HCT116 (cell line): ENCODE data around the gene IRF4. TPM values are rescaled to one million over a fixed set of nuclear protein-coding genes. Genes with fewer than 3 reads are reported as not detected.

Experiments used
- ATAC-seq: fragments of 200-7000 bp; cut with Tn5 transposase; 2 replicates; pipeline ENCODE4 v1.9.1; 2020; ENCODE audit warnings: mild to moderate bottlenecking, moderate library complexity
- BruUV-seq: library from RNA; stranded (reverse); fragments of 400-500 nt; replicated peaks from 2 replicates; lab custom pipeline; 2021; lab: Mats Ljungman, UMichigan
- CTCF ChIA-PET: fragments of 300-600 bp; sonication (Branson Sonifier 250); formaldehyde crosslinking; loops from one replicate; lab custom pipeline; 2021; ENCODE audit warnings: antibody characterized with exemption; lab: Charles Lee
- POLR2A ChIA-PET: fragments of 300-600, 350-600 bp; sonication (Branson Sonifier 250); formaldehyde crosslinking; loops from one replicate; lab custom pipeline; 2021; ENCODE audit warnings: antibody characterized with exemption; lab: Charles Lee
- RAD21 ChIA-PET, 2 experiments: fragments of 300-600 bp; sonication (Branson Sonifier 250); formaldehyde crosslinking; loops; one replicate each; lab custom pipeline; 2023; ENCODE audit warnings: low total read pairs in 2 of 2; ENCODE audit not compliant: uncharacterized antibody in 2 of 2, unreplicated experiment in 2 of 2, low non-redundant PET in 1 of 2; lab: Charles Lee
- DNase-seq: peaks from one replicate; pipeline ENCODE4 v3.0.0-alpha.2; 2010; ENCODE audit warnings: low read depth, low spot score
- H2AFZ ChIP-seq: fragments of 200-600 bp; shearing (Covaris generic), sonication (generic); 2 replicates; pipeline ENCODE4 v1.6.1; 2017; ENCODE audit warnings: low read depth, mixed run types, mixed read lengths, antibody characterized with exemption, low read length; ENCODE audit not compliant: poor library complexity, severe bottlenecking
- H3K27ac ChIP-seq: 2 replicates; pipeline ENCODE4 v1.5.1; 2012; ENCODE audit warnings: low read depth, low read length
- H3K27me3 ChIP-seq: fragments of 200-600 bp; sonication (generic); 2 replicates; pipeline ENCODE4 v1.6.1; 2016; ENCODE audit warnings: mixed run types, low read length, mixed read lengths; ENCODE audit not compliant: insufficient read depth
- H3K36me3 ChIP-seq, 2 experiments: fragments of 200-500 bp in 1 of 2; fragments of 200-600 bp in 1 of 2; sonication (Bioruptor generic) in 1 of 2; sonication (generic) in 1 of 2; 2 replicates each; pipeline versions ENCODE4 v1.5.1 to v1.6.1; 2014 to 2016; ENCODE audit warnings: low read length in 2 of 2, inconsistent platforms in 1 of 2, mixed read lengths in 1 of 2, mixed run types in 1 of 2; ENCODE audit not compliant: insufficient read depth in 2 of 2, control insufficient read depth in 1 of 2
- H3K4me1 ChIP-seq, 2 experiments: fragments of 200-600 bp in 1 of 2; sonication (generic) in 1 of 2; 2 replicates each; pipeline versions ENCODE4 v1.5.1 to v1.6.1; 2012 to 2017; ENCODE audit warnings: low read length in 2 of 2, inconsistent platforms in 1 of 2, mild to moderate bottlenecking in 1 of 2, mixed read lengths in 1 of 2, mixed run types in 1 of 2, moderate library complexity in 1 of 2; ENCODE audit not compliant: insufficient read depth in 2 of 2, control insufficient read depth in 1 of 2
- H3K4me2 ChIP-seq: fragments of 200-600 bp; sonication (generic); 2 replicates; pipeline ENCODE4 v1.6.1; 2017; ENCODE audit warnings: mixed run types, low read length, mixed read lengths
- H3K4me3 ChIP-seq, 2 experiments: fragments of 200-600 bp in 1 of 2; sonication (generic) in 1 of 2; replicated peaks in 1 of 2; 2 replicates each; pipeline ENCODE4 v1.5.1; 2011 to 2016; ENCODE audit warnings: low read length in 2 of 2, control low read depth in 1 of 2, low read depth in 1 of 2, mild to moderate bottlenecking in 1 of 2, mixed read lengths in 1 of 2, mixed run types in 1 of 2
- H3K79me2 ChIP-seq: fragments of 200-600 bp; sonication (generic); 2 replicates; pipeline ENCODE4 v1.6.1; 2017; ENCODE audit warnings: mild to moderate bottlenecking, mixed run types, low read length, moderate library complexity, mixed read lengths; ENCODE audit not compliant: insufficient read depth
- H3K9ac ChIP-seq: fragments of 200-600 bp; sonication (generic); 2 replicates; pipeline ENCODE4 v1.6.1; 2016; ENCODE audit warnings: low read length, mixed read lengths
- H3K9me2 ChIP-seq: fragments of 200-600 bp; sonication (generic), shearing (Covaris generic); 2 replicates; pipeline ENCODE4 v1.6.1; 2017; ENCODE audit warnings: mixed run types, mild to moderate bottlenecking, moderate library complexity; ENCODE audit not compliant: insufficient read depth
- H3K9me3 ChIP-seq, 2 experiments: fragments of 200-500 bp in 1 of 2; fragments of 200-600 bp in 1 of 2; sonication (Bioruptor generic) in 1 of 2; sonication (generic) in 1 of 2; 2 replicates each; pipeline ENCODE4 v1.6.1; 2014 to 2017; ENCODE audit warnings: low read length in 2 of 2, mixed read lengths in 2 of 2, inconsistent platforms in 1 of 2, low read depth in 1 of 2, mild to moderate bottlenecking in 1 of 2, mixed run types in 1 of 2, moderate library complexity in 1 of 2; ENCODE audit not compliant: control insufficient read depth in 1 of 2, insufficient read depth in 1 of 2
- H4K20me1 ChIP-seq: fragments of 200-600 bp; sonication (generic), shearing (Covaris generic); 2 replicates; pipeline ENCODE4 v1.6.1; 2017; ENCODE audit warnings: mixed run types, mild to moderate bottlenecking, moderate library complexity; ENCODE audit not compliant: insufficient read depth
- ATF3 ChIP-seq: IDR thresholded peaks from 2 replicates; pipeline ENCODE4 v1.6.1; 2012
- CEBPB ChIP-seq: IDR thresholded peaks from 2 replicates; pipeline ENCODE4 v1.6.1; 2012; ENCODE audit warnings: low read depth
- CTCF ChIP-seq, 3 experiments: fragments of 200-600 bp in 1 of 3; sonication (generic) in 1 of 3; IDR thresholded peaks in 2 of 3; conservative IDR thresholded peaks in 1 of 3; 2 replicates each; pipeline ENCODE4 v1.5.1; 2012 to 2017; ENCODE audit warnings: low read depth in 2 of 3, low read length in 2 of 3, antibody characterized with exemption in 1 of 3, borderline replicate concordance in 1 of 3, control low read depth in 1 of 3, mild to moderate bottlenecking in 1 of 3, mixed read lengths in 1 of 3, mixed run types in 1 of 3, moderate library complexity in 1 of 3; ENCODE audit not compliant: insufficient read depth in 1 of 3
- EGR1 ChIP-seq: IDR thresholded peaks from 2 replicates; pipeline ENCODE4 v1.6.1; 2012; ENCODE audit warnings: low read depth
- ELF1 ChIP-seq: IDR thresholded peaks from 2 replicates; pipeline ENCODE4 v1.6.1; 2012; ENCODE audit warnings: low read depth, borderline replicate concordance
- EZH2 ChIP-seq: fragments of 200-600 bp; sonication (generic); IDR thresholded peaks from 2 replicates; pipeline ENCODE4 v1.6.1; 2017; ENCODE audit warnings: antibody characterized with exemption, mixed run types
- MAX ChIP-seq: IDR thresholded peaks from 2 replicates; pipeline ENCODE4 v1.6.1; 2012
- REST ChIP-seq: IDR thresholded peaks from 2 replicates; pipeline ENCODE4 v1.6.1; 2012; ENCODE audit warnings: low read depth
- SIN3A ChIP-seq: IDR thresholded peaks from 2 replicates; pipeline ENCODE4 v1.6.1; 2012; ENCODE audit warnings: low read depth
- SP1 ChIP-seq: IDR thresholded peaks from 2 replicates; pipeline ENCODE4 v1.6.1; 2012; ENCODE audit warnings: low read depth
- TCF7L2 ChIP-seq: IDR thresholded peaks from 2 replicates; pipeline ENCODE4 v1.7.0; 2011; ENCODE audit warnings: borderline replicate concordance, inconsistent platforms; ENCODE audit not compliant: insufficient read depth, insufficient read length; ENCODE audit errors: extremely low read depth
- YY1 ChIP-seq: IDR thresholded peaks from 2 replicates; pipeline ENCODE4 v1.6.1; 2011; ENCODE audit warnings: low read length, low read depth, moderate library complexity, mild to moderate bottlenecking; ENCODE audit not compliant: insufficient replicate concordance; ENCODE audit errors: extremely low read depth
- ZBTB33 ChIP-seq: IDR thresholded peaks from 2 replicates; pipeline ENCODE4 v1.6.1; 2011; ENCODE audit warnings: mild to moderate bottlenecking, low read length, moderate library complexity; ENCODE audit not compliant: insufficient replicate concordance; ENCODE audit errors: extremely low read depth
- ZFX ChIP-seq: fragments of 450-650 bp; IDR thresholded peaks from 2 replicates; pipeline ENCODE4 v1.6.1; 2017
- ZNF274 ChIP-seq: fragments of 200-500 bp; sonication (Bioruptor generic); IDR thresholded peaks from 2 replicates; pipeline ENCODE4 v1.6.1; 2014; ENCODE audit warnings: mild to moderate bottlenecking, low read depth, low read length, inconsistent platforms
- intact Hi-C: fragments of 100-400 bp; cut with micrococcal nuclease; formaldehyde crosslinking; loops from 2 replicates; pipeline ENCODE4 v1.10.0; 2022
- total RNA-seq: library from RNA; stranded (reverse); gene quantifications from one replicate; pipeline ENCODE4 v1.2.1, GENCODE V29; 2021; ENCODE audit not compliant: unreplicated experiment

IRF4 gene
- total RNA-seq, 1 experiment from 2014 or later, result 1.2 TPM

- H3K4me2 ChIP-seq, result no peak overlapping the region
- peaks cover 0 to 9% of the 10 kb centered on the region in 2 experiments; a peak in 1 of 4 replicates for H3K4me1 ChIP-seq
- peaks cover 27% of the 10 kb centered on the region; the same call in 1 of the 2 replicates for H3K27me3 ChIP-seq
- intact Hi-C loops, result loop anchor here (1.0 to 5.0 kb wide), 2 partner anchors 117 to 221 kb away; partner anchors contain the start of gene DUSP22
- no TSS peak for BruUV-seq
- DNase-seq (no peak), ATAC-seq (no peak)
- no peaks in the 10 kb centered on the region for H4K20me1 ChIP-seq
- H3K9ac ChIP-seq, result no peak overlapping the region
- CTCF ChIA-PET, result interaction anchor here (0.6 to 1.8 kb wide), 15 partner anchors 8 to 255 kb away, joined by 3 to 35 read pairs (median 3); no protein-coding TSS in a partner anchor
- no peaks in the 10 kb centered on the region for H3K9me2 ChIP-seq
- no peaks in the 10 kb centered on the region for H3K9me3 ChIP-seq
- no peak for TF ChIP-seq EZH2
- no peak for TF ChIP-seq REST
- no peak for TF ChIP-seq SIN3A
- TF ChIP-seq EGR1, result no peak
- no peak for TF ChIP-seq SP1
- no peak for TF ChIP-seq CEBPB
- TF ChIP-seq CTCF (IDR thresholded peaks at IDR 0.05 in 2 of 3, conservative IDR thresholded peaks at IDR 0.05 in 1 of 3; ENCODE audit: borderline replicate concordance in 1 of 3, insufficient read depth in 1 of 3, low read depth in 2 of 3, low read length in 2 of 3), result no peak
- TF ChIP-seq ZBTB33, result no peak
- TF ChIP-seq ZNF274, result no peak
- no peak for TF ChIP-seq MAX
- no peak for TF ChIP-seq YY1
- no peak for TF ChIP-seq TCF7L2
- TF ChIP-seq ZFX, result no peak
- TF ChIP-seq ATF3, result no peak
- TF ChIP-seq ELF1, result no peak
- no peak overlapping the region for H3K27ac ChIP-seq
- H2AFZ ChIP-seq, result no peak overlapping the region
- H3K4me3 ChIP-seq, result no peak overlapping the region
- no peaks in the 10 kb centered on the region for H3K36me3 ChIP-seq
- no peaks in the 10 kb centered on the region for H3K79me2 ChIP-seq
- RAD21 ChIA-PET, result interaction anchor here in 1 of 2 experiments (1.3 kb wide), 1 partner anchor 221 kb away, joined by 5 read pairs; no protein-coding TSS in a partner anchor
- POLR2A ChIA-PET, result interaction anchor here (1.0 kb wide), 1 partner anchor 9 kb away, joined by 3 read pairs; no protein-coding TSS in a partner anchor
Measured at GRCh38 chr6:409370-409972, 17.9 kb downstream of the IRF4 start.
